Middle frontal gyrus (tissue), 1 donor: ENCODE results near the gene OVOL1.

ENCODE experiments used
- DNase-seq: peaks from one replicate; pipeline ENCODE4 v3.0.0-alpha.2; 2015; ENCODE audit warnings: low spot score; ENCODE audit errors: extremely low spot score

The OVOL1 gene

GRCh38 chr11:65791719-65792213, 4.9 kb downstream of the OVOL1 start:
- DNase-seq, result no peak

DNA sequence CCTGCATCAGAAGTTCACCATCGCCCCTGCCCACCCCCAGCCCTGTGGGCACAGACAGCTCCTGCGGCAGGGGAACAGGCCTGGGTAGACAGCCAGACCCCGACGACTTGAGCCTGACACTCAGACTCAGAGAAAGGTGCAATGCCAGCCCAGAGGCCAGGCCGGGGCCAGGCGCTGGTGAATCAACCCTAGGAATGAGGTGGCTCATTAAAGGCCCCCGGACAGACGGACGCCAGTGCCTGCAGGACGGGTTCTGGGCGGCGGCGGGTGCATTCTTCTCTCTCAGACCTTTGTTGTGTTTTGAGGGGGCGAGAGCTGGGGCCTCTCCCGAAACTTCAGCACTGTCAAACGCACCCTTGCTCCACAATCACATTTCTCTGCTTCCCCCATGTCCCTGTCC, 5.6 kb downstream of the OVOL1 start:
- no peak for DNase-seq

GRCh38 chr11:65793144-65793581, 6.3 kb downstream of the OVOL1 start:
- DNase-seq, result no peak

- no peak for DNase-seq
Measured at GRCh38 chr11:65793625-65794400, 7.0 kb downstream of the OVOL1 start.

- DNase-seq, result no peak
Measured at GRCh38 chr11:65794570-65795510, 8.0 kb downstream of the OVOL1 start.

DNA sequence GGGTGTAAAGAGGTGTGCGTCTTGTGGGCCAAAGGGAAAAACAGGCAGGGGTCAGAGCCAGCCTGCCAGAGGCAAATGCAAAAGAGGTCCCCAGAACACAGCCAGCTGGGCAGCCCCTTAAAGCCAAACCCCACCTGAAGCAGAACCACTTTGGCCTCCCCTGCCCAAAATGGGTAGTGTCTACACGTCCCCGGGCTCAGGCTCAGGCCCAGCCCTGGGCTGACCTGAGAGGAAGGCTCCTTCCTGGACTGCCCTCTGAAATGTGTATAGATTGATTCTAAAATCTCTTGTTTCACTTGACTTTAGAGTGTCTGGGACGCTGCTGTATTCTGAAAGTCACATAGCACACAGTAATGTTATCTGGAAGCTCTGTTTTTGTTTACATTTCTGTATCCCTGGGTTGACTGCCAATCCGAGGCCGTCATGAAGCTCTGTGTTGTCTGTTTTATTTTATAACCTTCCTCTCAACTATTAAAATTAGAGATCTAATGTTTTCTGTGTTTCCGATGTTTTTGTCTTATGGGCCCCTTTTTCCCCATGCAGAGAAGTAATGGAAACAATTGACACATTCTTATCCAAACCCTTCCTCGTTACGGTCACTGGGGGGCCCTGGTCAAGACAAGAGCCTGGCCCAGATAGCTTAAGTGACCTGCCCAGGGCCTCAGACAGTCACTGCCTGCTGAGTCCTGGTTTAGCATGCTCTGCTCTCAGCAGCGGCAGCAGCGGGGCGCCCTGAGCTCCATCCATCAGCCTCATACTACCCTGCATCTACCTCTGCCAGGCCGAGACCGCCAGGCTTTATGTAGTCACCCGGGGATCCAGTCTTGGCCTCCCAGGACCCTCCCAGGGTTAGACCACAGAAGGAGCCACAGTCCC, 10.1 kb downstream of the OVOL1 start:
- no peak for DNase-seq

GRCh38 chr11:65797711-65798110, 10.8 kb downstream of the OVOL1 start:
- DNase-seq, result no peak

GRCh38 chr11:65798882-65799281, 12.0 kb downstream of the OVOL1 start:
- DNase-seq, result no peak

DNA sequence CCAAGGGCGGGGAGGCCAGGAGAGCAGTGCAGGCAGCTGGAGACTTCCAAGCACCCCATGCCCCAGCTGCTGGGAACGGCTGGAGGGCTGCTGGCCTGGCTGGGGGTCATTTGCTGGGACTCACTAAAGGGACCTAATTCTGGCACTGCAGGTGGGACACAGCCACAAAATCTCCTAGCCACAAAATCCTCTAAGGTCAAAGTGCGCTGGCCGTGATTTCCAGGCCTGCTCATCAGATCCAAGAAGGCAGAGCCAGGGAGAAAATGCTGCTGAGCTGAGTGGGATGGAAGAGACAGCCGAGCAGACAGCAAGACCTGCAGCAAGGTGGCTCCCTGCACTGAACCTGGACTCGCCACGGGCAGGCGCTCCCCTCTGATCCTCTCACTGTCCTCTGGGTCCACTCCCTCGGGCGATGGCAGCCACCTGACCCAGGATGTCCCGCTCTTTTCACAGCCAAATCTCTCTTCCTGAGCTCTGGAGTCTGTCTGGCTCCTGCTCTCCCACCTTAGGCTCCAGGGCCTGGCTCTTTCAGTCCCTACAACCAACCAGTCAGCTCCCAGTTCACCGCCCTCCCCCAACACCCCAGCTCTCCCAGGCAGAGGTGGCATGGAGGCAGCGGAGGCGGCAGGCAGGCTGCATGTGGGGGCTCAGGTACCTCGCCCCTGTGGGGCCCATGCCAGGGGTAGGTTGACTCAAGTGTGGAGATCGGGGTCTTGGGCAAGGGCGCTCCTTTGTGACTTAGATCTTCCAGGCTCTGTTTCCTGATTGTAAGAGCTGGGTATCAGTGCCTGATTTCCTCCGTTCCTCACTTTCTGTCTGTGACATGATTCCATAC, 14.5 kb downstream of the OVOL1 start:
- no peak for DNase-seq

DNA sequence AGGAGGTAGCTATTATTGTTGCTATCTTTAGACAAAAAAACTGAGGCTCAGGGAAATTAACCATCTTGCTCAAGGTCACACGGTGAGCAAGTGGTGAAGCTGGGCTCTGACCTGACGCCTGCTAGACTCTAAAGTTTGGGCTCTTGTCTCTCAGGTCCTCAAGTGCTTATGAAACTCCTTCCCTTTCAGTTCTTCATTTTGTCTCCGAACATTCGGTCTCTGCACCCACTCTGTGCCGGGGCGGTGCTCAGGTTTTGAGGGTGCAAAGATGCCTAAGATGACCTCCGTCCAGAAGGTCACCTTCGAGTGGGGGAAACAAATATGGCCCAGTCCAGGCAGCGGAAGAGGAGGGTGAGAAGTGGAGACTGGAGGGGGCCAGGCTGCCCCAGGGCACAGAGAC, 16.0 kb downstream of the OVOL1 start:
- DNase-seq, result no peak

DNA sequence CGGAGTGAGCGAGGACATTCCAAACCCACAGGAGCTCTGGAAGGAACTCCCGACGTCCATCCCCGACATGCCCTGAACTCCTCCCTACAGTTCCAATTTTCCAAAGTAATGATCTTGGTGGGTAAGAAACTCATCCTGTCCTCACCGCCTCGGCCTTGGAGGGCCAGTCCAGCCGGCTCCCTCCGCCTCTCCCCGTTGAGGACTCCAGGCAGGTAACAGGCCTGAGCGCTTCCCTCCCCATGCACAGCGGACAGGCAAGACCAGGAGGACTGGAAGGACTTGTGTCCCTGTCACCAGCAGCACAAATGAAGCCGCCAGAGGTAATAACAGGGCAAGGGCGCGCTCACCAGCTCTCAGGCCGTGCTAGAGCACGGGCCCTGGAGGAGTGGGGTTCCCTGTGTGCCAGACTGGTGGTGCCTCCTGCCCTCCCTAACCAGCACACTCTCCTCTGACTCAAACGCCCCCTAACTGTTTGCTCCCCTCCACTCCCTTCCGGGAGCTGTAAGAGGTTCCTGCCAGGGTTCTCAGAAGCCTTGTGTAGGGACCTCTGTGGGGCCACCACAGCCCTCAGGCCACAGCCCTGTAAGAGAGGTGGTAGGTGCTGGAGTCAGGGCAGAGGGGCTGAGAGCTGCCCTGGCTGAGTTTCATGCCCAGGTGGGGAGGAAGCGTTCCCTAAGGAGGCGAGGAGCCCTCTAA, 17.1 kb downstream of the OVOL1 start:
- DNase-seq, result no peak

DNA sequence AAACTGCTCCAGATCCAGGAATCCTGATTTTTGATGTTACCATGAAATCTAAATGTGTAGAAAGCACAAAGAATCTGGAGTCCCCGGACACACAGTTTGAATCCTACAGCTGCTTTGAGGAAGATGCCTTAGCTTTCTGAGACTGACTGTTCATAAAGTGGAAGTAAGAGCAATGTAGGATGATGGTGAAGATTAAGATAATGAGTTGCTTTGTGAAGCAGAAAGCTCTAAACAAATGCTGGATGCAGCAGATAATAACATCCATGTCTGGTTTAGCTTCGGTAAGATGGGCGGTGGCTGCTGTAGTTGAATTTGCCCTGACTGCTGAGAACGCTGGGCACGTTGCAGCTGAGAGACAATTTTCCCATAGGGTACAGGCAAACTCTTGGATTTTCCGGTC, 20.1 kb downstream of the OVOL1 start:
- DNase-seq, result no peak

- no peak for DNase-seq
Measured at GRCh38 chr11:65808744-65809341, 22.0 kb downstream of the OVOL1 start.

DNA sequence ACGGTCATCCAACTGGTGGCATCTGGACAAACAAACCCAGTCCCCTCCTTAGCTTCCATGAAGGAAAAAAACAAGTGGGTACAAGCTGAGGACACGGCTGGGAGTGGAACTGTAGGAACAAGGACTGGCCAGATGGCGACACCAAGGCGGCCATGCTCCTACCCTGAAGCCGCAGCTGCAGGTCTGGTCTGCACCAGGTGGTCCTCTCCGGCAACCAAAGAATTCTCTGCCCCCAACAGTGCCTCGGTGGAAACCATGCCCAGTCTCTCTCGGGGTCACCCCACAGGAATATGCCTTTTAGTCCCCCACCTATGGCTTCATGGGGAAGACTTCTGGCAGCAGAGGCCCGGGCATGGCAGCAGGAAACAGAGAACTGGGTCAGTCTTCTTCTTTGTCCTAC, 22.6 kb downstream of the OVOL1 start:
- no peak for DNase-seq

GRCh38 chr11:65810046-65810868, 23.4 kb downstream of the OVOL1 start:
- DNase-seq, result no peak

GRCh38 chr11:65811764-65812475, 25.1 kb downstream of the OVOL1 start:
- no peak for DNase-seq

- no peak for DNase-seq
Measured at GRCh38 chr11:65814131-65814985, 27.5 kb downstream of the OVOL1 start.
